ENCODE measurements around the gene ZNF577.

The ZNF577 gene

DNA sequence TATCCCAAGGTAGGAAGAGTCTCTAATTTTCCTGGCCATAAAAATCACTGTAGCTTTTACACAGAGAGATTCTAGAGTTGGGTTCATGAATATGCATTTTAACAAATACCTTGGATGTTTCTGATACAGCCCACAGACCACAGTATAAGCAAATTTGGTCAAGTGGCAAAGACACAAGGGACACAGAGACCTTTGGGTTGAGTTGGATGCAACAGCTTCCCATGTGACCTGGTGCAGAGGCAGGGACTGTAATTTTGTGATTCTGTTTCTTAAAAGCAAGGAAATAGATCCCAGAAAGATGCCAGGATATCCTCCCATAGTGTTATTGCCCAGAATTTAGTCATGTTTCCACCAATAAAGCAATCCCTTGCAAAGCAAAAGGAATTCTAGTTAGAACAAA, 65.8 kb downstream of the ZNF577 start:
- H3K36me3 Mint-ChIP-seq, result no peaks in the 10 kb centered on the region
- no peak overlapping the region for H3K27ac Mint-ChIP-seq
- no peaks in the 10 kb centered on the region for H3K4me1 Mint-ChIP-seq
- DNase-seq, result no peak
- H3K4me3 Mint-ChIP-seq, result no peak overlapping the region
- H3K9me3 Mint-ChIP-seq, result peaks cover 56% of the 10 kb centered on the region
- CTCF ChIA-PET, result no interaction called here
- no peaks in the 10 kb centered on the region for H3K27me3 Mint-ChIP-seq

DNA sequence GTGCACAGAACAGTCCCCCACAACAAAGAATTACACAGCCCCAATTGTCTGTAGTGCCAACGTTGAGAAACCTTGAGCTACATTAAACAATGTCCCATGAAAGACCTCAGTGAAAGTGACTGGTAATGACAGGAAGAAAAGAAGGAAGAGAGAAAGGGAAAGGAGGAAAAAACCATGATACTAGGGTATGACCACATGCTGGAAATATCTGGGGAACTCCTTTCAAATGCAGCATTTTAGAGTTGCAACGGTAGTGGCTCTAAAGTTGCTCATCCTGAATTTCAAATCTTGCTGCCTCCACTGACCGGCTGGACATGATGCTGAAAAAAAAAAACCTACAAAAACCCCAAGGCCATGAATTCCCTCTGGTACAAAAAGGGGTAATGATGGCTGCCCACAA, 66.3 kb downstream of the ZNF577 start:
- Mint-ChIP-seq H3K27me3 (no peaks in the 10 kb centered on the region), H3K9me3 (peaks cover 53% of the 10 kb centered on the region), H3K27ac (no peak overlapping the region), H3K4me3 (no peak overlapping the region), H3K36me3 (no peaks in the 10 kb centered on the region), H3K4me1 (no peaks in the 10 kb centered on the region)
- DNase-seq, result no peak
- CTCF ChIA-PET, result no interaction called here
